ENCODE measurements around the gene IFNA17.
"Not testable (repeated sequence)": the region's sequence is repeated elsewhere in the genome, so short reads cannot be mapped to it uniquely, and the experiment has no call there.

IFNA17 gene

DNA sequence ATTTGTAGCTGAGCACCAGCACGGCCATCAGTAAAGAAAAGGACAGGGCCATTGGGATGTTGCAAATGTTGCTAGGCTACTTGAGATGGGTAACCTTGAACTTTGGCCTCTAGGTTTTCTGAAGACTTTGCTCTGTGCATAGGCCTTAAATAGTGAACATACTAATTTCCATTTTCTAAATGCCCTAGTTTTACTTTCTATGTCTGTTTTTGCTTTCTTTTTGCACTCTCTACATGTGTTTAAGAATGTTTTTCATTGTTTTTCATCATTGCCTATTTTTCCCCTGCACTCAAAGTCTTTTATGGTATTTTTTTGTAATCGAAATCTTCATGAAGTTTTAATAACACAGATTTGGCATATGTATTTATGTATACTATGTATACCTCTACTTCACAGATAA is at the start of gene IFNA17:
Gene IFNA17, minus strand, starts transcription at position 101 of the 400 bp plus-strand sequence. Its CDS starts 49 bp downstream, at position 52.
- DNase-seq, result no peak

DNA sequence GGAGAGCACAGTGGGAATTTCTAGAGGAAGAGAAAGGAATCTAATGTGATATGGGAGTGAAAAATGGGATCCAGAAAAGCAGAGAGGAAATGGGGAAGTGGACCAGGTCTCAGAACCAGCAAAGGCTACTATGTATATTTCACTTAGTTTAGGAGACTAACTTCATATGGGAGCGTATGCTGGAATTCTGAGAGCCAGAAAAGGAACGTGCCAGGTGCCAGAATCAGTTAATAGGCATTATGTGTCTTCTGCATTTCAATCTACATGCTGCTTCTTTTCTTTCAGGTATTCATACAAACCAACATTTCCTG is 40.3 kb upstream of the IFNA17 start:
- DNase-seq, result no peak

DNA sequence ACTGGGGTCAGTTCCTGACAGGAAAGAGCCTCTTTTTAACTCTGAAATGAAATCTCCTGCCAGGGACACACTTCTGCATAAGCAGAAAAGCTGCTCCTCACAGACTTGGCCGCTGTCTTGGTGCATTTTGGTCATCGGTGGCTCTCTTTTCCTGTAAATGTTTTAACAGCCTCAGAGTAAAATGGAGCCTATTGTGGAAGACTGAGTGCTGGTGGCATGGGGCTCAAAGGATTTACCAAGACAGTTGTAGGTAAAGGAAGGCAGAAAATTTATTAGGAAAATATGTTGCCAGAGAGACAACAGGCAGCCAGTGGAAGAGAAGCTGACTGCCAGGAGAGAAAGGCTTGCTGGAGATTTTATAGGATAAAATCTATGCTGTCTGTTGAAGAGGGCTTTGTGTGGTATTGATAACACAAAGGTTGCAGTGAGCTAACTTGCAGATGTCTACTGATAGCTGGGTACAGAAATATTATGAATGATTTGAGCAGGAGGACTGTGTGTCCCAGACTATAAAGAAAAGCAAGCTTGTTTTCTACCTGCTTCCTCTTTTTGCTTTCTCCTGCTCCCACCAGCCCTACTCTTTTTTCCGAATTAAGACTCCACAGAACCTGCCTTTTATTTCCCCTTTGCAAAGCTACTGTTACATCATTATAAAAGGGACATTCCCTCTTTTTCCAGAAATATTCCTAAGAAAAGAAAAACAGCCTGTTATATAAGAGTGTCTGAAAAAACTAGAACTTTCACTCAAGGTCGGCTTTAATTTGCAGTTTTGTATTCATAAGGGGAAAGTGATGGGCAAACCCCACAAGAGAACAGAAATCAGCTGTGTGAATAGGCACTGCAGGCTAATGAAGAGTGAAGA is 39.7 kb upstream of the IFNA17 start:
- no peak for DNase-seq

DNA sequence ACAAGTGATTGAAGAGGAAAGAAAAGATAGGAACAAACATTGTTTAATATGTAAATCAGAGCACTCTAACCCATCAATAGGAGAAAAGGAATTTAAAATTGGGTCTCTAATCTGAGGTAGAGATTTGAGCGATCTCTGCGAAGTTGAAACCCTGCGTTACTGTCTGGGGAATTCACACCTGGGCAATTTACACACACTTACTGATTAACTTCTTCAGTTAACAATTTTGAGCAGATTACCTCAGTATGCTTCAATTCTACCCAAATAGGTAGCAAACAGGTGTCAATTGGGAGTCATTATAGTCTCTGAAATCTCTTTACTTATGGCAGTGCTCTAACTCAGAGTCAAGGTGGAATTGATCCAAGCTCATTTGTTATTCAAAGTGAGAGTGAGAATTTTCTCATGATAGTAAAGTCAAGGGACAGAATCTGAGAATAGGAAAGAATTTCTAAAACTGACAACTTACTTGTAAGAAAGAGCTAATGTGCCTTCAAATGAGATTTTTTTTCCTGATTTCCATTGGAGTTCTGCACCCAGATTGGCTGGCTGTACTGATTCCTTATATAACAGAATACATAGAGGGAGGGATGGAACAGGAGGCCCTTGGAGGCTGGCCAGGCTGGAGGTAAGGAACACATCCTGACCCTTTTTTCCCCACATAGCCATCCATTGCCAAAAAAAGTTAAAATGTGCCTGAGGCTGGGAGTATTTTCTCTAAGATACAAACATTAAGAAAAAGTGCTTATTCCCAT is 38.9 kb upstream of the IFNA17 start:
- no peak for DNase-seq

DNA sequence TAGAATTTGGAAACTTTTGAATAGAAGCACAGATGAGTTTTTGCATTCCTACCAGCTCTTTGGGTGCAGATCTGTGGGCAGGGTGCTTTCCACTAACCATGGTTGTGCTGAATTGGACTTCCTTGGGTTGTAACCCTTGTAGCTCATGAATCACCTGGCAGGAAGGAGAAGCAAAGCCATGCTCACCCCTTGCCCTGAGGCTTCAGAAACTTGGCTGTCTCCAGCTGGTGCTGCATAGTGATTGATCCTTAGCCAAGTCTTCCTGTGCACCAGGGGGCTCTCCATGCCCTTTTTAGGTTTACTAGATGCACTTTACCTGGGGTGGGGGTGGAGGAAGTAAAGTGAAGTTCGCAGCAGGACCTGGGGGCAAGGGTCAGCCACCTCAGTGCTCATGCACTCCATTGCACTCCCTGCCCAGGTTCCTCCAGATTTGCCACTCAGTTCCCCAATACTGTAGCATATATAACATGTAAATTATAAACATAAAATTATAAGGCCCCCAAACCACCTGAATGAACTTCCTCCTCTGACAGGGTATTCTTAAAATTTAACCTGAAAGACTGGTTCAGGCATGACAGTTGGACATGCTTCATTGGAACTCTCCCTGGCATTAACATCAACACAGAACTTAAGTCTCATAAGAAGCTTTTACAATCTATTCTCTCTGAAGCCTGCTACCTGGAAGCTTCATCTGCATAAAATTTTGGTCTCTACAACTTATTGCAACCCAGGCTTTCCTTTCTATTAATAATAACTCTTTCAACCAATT is 37.6 kb upstream of the IFNA17 start:
- DNase-seq, result no peak

DNA sequence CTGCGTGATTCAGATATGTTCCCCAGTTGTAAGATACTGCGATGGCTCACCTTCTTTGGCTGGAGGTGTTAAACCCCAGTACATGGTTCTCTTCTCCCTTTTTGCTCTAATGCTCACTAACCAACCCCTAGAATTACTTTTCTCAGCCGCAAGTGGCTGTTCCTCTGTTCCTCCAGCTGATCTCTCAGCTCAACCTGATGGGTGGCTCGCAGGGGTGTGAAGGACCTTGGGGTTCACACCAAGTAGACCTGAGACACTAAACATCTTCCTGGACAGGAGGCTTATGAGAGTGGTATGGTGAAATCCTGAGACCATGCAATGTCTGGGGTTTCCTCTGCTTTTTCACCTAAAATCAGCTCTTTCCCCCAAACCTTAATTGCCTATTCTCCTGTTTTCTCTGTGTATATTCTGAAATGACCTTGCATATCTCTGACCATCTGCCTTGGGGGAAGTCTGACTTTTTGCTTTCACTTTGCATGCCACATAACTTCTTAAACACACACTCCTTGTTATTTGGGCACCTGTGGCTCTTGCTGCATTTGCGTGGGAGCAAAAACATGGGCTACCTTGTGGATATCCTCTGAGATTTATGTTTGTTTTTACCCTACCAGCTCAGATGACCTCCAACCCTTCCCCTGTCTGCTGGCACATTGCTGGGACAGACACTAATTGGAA is 27.7 kb upstream of the IFNA17 start:
- DNase-seq, result no peak

DNA sequence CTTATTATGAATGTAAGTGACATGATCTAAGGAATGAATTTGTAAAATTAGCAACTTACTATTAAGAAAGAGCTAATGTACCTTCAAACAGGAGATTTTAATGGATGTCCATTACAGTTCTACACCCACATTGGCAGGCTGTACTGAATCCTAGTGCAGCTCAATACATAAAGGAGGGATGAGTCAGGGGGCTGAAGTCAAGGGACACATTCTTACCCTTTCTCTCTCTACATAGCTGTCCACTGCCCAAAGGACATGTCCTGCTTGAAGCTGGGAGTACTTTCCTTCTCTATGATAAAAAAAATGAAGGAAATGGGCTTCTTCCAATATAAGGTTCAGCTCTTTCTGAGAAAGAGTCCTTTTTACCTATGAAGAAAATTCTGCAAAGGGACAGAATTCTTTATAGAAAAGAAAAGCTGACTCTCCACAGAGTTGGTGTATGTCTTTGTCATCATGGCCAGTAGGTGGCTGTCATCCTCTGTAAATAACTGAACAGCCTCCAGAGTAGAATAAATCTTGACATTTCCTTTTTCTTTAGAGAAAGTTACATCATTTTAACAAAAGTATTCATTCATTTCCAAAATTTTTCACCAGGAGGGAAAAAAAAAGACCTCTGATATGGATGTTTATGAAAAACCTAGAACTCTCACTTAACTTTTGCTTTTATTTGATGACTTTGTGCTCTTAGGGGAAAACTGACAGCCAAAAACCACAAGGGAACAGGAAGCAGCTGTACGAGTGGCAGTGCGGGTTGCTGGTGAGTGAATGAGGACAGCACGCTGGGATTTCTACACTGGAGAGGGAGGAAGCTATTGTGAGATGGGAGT is 24.9 kb upstream of the IFNA17 start:
- DNase-seq, result no peak

DNA sequence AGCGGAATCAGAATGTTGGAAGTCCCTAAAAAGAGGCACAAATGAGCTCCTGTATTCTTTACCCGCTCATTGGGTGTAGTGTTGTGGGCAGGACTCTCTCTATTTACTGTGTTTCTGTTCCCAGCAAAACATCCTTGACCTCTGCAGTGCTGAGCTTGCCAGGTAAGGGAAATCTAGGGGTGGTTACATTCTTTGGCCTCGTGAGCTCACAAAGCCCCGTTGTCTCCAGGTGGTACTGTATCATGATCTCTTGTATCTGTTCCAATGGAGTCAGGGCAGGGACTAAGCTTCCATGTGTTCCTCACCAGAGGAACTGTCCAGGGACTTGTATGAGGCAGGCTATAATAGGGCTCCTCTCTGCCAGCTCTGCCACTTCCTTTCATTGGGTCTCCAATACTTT is 23.6 kb upstream of the IFNA17 start:
- no peak for DNase-seq

DNA sequence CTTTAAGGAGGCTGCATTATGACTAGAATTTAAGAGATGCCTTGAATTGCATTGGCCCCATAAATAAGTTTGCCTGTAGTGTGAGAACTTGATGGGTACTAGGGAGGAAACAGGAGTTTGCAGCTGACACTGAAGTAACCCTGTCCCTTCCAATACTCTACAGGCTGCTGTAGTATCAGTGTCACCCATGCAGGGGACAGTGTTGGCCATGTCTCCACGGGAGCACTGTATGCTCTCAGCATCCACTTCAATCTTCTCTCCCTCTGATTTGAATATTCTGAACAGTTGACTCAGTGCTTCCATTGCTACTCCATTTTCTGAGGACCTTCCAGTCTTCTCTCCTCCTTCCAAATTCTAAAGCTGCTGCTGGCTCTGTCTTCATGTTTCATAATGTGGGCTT is 23.2 kb upstream of the IFNA17 start:
- no peak for DNase-seq

DNA sequence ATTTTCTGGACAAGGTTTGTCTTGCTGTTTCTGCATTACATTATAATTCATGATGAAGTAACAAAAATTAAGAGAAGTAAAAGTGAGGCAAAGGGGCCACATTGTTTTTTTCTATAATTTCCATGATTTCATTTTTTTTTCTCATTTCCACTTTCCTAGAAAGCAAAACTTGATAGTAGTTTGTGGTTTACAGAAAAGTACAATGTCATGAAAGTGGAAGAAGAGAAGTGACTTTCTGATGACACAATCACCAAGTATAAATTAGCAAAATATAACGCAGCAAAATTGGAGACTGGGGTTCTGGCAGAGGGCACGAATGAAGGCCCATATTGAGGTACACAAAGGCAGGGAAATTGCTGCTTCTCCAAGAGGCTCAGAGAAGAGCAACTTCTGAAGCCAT is 16.8 kb upstream of the IFNA17 start:
- no peak for DNase-seq

DNA sequence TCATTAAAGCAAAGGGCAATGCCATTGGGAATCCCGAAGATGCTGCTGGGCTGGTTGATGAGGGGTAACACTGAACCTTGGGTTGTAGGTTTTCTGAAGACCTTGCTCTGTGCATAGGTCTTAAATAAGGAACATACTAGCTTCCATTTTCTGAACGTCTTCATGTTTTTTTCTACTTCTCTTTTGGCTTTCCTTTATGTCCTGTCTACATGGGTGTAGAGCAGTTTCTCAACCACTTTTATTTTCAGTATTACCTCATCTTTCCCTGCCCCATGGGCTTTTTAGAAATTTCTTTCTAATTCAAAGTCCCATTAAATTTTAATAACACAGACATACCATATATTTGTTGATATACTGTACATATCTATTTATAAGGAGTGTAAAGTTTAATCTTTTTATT is 11.9 kb upstream of the IFNA17 start, which contains the start of gene IFNA14:
Gene IFNA14, minus strand, starts transcription at position 95 of the 400 bp plus-strand sequence. Its CDS starts 70 bp downstream, at position 25.
- no peak for DNase-seq

DNA sequence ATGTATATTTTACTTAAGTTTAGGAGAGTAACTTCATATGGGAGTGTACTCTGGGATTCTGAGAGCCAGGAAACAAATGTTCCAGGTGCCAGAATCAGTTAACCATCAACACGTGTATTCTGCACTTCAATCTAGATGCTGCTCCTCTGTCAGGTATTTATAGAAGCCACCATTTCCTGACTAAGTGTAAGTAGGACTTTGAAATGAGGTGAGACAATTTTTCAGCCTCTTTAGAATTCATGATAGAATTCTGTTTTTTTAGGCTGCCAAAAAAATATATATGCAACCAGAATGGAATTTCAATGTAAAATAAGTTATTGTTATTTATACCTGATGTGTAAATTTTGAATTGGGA is 8.3 kb upstream of the IFNA17 start:
- not testable (repeated sequence) for DNase-seq

DNA sequence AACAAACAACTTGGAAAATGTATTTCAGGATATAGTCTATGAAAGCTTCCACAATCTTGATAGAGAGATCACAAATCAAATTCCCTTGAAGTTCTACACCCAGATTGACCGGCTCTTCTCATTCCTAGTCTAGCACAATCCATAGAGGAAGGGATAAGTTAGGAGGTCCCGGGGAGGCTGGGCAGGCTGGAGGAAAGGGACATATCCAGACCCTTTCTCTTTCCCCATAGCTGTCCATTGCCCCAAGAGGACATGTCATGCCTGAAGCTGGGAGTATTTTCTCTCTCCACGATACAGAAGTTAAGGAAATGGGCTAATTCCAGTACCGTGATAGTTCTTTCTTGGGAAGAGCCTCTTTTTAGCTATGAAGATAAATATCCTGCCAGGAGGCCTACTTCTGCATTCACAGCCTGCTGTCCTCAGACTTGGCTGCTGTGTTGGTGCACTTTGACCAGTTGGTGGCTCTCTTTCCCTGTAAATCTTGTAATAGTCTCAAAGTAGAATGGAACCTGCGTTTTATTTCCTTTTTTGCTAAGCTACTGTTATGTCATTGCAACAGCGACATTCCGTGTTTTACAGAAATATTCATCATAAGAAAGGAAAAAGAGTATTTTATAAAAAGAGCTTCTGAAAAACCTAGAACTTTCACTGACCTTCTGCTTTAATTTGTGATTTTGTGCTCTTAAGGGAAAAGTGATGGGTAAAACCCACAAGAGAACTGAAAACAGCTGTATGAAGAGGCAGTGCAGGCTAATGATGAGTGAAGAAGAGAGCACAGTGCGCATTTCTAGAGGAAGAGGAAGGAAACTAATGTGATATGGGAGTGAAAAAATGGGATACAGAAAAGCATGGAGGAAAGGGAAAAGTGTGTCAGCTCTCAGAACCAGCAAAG is 7.7 kb upstream of the IFNA17 start:
- DNase-seq, result not testable (repeated sequence)

DNA sequence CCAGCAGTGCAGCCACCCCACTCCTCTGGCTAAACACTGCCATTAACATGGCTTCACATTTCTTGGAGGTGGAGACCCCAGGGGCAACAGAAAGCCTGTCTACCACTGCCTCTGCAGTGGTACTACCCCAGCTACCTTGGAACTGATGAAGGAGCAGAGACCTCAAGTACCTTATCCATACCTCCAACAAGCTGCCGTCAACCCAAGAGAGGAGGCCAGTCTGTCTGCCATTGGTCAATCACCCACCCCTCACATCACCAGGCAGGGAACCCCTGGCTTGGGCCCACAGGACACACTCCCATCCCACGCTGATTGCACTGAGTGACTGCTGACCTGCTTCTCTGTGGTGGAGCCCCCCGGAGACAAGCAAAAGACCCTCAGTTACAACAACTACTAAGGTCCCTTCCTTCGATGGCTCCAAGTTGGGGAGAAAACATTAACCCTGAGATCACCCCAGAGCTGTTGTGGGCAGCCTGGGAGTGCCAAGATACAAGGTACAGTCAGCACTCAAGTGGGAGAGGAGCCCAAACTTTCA is 6.2 kb upstream of the IFNA17 start:
- DNase-seq, result no peak

DNA sequence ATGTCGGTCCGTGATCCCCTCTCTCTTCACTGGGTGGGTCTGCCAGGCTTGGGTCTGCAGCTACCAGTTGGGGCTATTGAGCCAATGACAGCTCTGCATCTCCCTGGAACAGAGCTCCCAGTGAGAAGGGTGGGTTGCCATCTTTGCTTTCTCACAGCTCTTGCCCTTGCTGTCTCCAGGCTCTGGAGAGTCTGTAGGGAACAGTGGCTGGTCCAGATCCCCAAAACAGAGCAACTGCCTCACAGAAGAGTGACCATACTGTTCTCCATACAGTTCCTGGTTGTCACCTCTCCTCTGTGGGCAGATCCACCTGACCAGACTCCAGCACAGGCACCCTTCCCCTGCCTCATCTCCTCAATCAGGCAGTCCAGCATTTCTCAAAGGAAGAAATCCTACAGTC is 5.2 kb upstream of the IFNA17 start:
- no peak for DNase-seq

DNA sequence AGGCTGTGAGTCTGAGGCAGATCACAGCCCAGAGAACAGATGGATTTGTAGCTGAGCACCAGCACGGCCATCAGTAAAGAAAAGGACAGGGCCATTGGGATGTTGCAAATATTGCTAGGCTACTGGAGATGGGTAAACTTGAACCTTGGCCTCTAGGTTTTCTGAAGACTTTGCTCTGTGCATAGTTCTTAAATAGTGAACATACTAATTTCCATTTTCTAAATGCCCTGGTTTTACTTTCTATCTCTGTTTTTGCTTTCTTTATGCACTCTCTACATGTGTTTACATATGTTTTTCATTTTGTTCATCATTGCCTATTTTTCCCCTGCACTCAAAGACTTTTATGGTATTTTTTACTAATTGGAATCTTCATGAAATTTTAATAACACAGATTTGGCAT is 10.8 kb downstream of the IFNA17 start, which contains the start of gene IFNA16:
Gene IFNA16, minus strand, starts transcription at position 101 of the 400 bp plus-strand sequence. Its CDS starts 6 bp downstream, at position 95.
- not testable (repeated sequence) for DNase-seq

DNA sequence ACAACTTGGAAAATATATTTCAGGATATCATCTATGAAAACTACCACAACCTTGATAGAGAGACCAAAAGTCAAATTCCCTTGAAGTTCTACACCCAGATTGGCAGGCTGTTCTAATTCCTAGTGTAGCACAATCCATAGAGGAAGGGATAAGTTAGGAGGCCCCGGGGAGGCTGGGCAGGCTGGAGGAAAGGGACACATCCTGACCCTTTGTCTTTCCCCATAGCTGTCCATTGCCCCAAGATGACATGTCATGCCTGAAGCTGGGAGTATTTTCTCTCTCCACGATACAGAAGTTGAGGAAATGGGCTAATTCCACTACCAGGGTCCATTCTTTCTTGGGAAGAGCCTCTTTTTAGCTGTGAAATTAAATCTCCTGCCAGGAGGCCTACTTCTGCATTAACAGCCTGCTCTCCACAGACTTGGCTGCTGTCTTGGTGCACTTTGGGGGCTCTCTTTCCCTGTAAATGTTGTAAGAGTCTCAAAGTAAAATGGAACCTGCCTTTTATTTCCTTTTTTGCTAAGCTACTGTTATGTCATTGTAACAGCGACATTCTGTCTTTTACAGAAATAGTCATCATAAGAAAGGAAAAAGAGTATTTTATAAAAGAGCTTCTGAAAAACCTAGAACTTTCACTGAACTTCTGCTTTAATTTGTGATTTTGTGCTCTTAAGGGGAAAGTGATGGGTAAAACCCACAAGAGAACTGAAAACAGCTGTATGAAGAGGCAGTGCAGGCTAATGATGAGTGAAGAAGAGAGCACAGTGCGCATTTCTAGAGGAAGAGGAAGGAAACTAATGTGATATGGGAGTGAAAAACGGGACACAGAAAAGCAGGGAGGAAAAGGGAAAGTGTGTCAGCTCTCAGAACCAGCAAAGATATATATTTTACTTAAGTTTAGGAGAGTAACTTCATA is 14.4 kb downstream of the IFNA17 start:
- DNase-seq, result not testable (repeated sequence)

DNA sequence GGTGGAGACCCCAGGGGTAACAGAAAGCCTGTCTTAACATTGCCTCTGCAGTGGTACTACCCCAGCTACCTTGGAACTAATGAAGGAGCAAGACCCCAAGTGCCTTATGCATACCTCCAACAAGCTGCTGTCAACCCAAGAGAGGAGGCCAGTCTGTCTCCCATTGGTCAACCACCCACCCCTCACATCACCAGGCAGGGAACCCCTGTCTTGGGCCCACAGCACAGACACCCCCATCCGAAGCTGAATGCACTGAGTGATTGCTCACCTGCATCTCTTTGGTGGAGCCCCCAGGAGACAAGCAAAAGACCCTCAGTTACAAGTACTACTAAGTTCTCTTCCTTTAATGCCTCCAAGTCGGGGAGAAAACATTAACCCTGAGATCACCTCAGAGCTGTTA is 15.9 kb downstream of the IFNA17 start:
- DNase-seq, result not testable (repeated sequence)

DNA sequence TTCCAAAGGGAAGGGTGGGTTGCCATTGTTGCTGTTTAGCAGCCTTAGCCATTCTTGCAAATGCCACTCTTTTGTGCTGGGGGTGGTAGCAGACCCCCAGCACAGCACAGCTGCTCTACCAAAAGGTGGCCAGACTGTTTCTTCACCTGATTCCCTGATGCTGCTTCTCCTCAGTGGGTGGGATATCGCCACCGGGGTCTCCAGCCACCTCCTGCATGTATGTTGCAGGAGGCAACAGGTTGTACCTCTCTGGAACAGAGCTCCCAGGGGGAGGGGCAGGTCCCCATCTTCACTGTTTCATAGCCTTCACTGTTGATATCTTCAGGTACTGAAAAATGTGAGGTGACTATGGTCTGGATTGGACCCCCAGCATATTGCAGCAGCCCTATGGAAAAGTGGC is 17.2 kb downstream of the IFNA17 start:
- DNase-seq, result not testable (repeated sequence)
